Erythroblast (primary cell): ENCODE measurements around the gene XRCC5.

Source experiments
- GATA1 ChIP-seq: IDR thresholded peaks from 2 replicates; pipeline ENCODE4 v1.6.1; 2011; ENCODE audit warnings: low read depth, mild to moderate bottlenecking, control low read depth, low read length, moderate library complexity
- POLR2A ChIP-seq: IDR thresholded peaks from 2 replicates; pipeline ENCODE4 v1.6.1; 2011; ENCODE audit warnings: mild to moderate bottlenecking, low read length

GRCh38 chr2:216163518-216163917 lies 54.4 kb downstream of the XRCC5 start:
- TF ChIP-seq POLR2A (no peak), GATA1 (no peak)
